Mesendoderm (in vitro differentiated cells): ENCODE measurements around the gene CCNL2.

ENCODE experiments used
- DNase-seq: peaks from one replicate; pipeline ENCODE4 v3.0.0; 2013
- H2AK5ac ChIP-seq: 2 replicates; pipeline ENCODE4 v1.6.1; 2013; ENCODE audit warnings: low read length, inconsistent platforms
- H2BK120ac ChIP-seq: 2 replicates; pipeline ENCODE4 v1.6.1; 2013; ENCODE audit warnings: low read depth, mild to moderate bottlenecking, low read length, moderate library complexity, mixed read lengths
- H2BK15ac ChIP-seq: replicated peaks from 2 replicates; pipeline ENCODE4 v1.6.1; 2013; ENCODE audit warnings: low read depth, mild to moderate bottlenecking, moderate library complexity
- H2BK5ac ChIP-seq: 2 replicates; pipeline ENCODE4 v1.6.1; 2013; ENCODE audit warnings: low read length, inconsistent platforms
- H3K18ac ChIP-seq: 2 replicates; pipeline ENCODE4 v1.6.1; 2013; ENCODE audit warnings: mild to moderate bottlenecking, low read length, mixed read lengths
- H3K23ac ChIP-seq: one replicate; pipeline ENCODE4 v1.6.1; 2013; ENCODE audit warnings: low read length
- H3K27ac ChIP-seq: 2 replicates; pipeline ENCODE4 v1.5.1; 2013; ENCODE audit warnings: low read depth, mild to moderate bottlenecking, inconsistent platforms, low read length, moderate library complexity
- H3K27me3 ChIP-seq: 2 replicates; pipeline ENCODE4 v1.6.1; 2013; ENCODE audit warnings: low read length, control low read depth, mild to moderate bottlenecking, inconsistent platforms; ENCODE audit not compliant: insufficient read depth, poor library complexity
- H3K36me3 ChIP-seq: 2 replicates; pipeline ENCODE4 v1.6.1; 2013; ENCODE audit warnings: low read length, inconsistent platforms; ENCODE audit not compliant: control insufficient read depth, insufficient read depth
- H3K4ac ChIP-seq: one replicate; pipeline ENCODE4 v1.6.1; 2013; ENCODE audit warnings: low read depth, mild to moderate bottlenecking, low read length, moderate library complexity
- H3K4me1 ChIP-seq: 2 replicates; pipeline ENCODE4 v1.6.1; 2013; ENCODE audit warnings: low read depth, low read length, inconsistent platforms; ENCODE audit not compliant: control insufficient read depth
- H3K4me2 ChIP-seq: 2 replicates; pipeline ENCODE4 v1.6.1; 2013; ENCODE audit warnings: low read length
- H3K4me3 ChIP-seq: 2 replicates; pipeline ENCODE4 v1.5.1; 2013; ENCODE audit warnings: mild to moderate bottlenecking, low read length
- H3K56ac ChIP-seq: one replicate; pipeline ENCODE4 v1.6.1; 2013; ENCODE audit warnings: low read length
- H3K79me1 ChIP-seq: 2 replicates; pipeline ENCODE4 v1.6.1; 2013; ENCODE audit warnings: low read length, inconsistent platforms
- H3K79me2 ChIP-seq: 2 replicates; pipeline ENCODE4 v1.6.1; 2013; ENCODE audit warnings: mild to moderate bottlenecking, low read length; ENCODE audit not compliant: control insufficient read depth, insufficient read depth
- H3K9ac ChIP-seq: 2 replicates; pipeline ENCODE4 v1.6.1; 2013; ENCODE audit warnings: low read length, inconsistent platforms
- H4K5ac ChIP-seq: one replicate; pipeline ENCODE4 v1.6.1; 2013; ENCODE audit warnings: low read length
- H4K8ac ChIP-seq: one replicate; pipeline ENCODE4 v1.6.1; 2013; ENCODE audit warnings: low read depth, mild to moderate bottlenecking, control low read depth, low read length, moderate library complexity
- WGBS: extraction: QIAGEN DNeasy Blood & Tissue Kit; methylation state at CpG from one replicate; pipeline ENCODE4 v1.1.7; 2013; ENCODE audit warnings: low lambda C conversion rate, missing lambda C conversion rate; ENCODE audit not compliant: insufficient coverage; ENCODE audit errors: extremely low coverage; 5-methylcytosine and 5-hydroxymethylcytosine counted together

CCNL2 gene

GRCh38 chr1:1422465-1423244 is 23.5 kb upstream of the CCNL2 start:
- Histone ChIP-seq H3K4me3 (no peak overlapping the region), H2BK5ac (peak overlapping the region; percentile 64), H3K4ac (peak overlapping the region; percentile 96), H3K27ac (peak overlapping the region; percentile 14), H4K5ac (no peak overlapping the region), H3K79me1 (no peaks in the 10 kb centered on the region), H3K4me2 (no peak overlapping the region), H4K8ac (no peak overlapping the region), H3K79me2 (no peaks in the 10 kb centered on the region), H3K4me1 (peaks cover 5% of the 10 kb centered on the region), H3K36me3 (no peaks in the 10 kb centered on the region), H3K23ac (no peak overlapping the region), H3K56ac (peak overlapping the region; percentile 49), H2BK15ac (no peak overlapping the region), H3K27me3 (no peaks in the 10 kb centered on the region), H2AK5ac (peak overlapping the region; percentile 72), H3K9ac (no peak overlapping the region), H3K18ac (peak overlapping the region; percentile 72), H2BK120ac (peak overlapping the region; percentile 56)
- DNase-seq: peak; percentile 99
- WGBS: no CpG with 5 or more reads among the region's 29 CpGs

DNA sequence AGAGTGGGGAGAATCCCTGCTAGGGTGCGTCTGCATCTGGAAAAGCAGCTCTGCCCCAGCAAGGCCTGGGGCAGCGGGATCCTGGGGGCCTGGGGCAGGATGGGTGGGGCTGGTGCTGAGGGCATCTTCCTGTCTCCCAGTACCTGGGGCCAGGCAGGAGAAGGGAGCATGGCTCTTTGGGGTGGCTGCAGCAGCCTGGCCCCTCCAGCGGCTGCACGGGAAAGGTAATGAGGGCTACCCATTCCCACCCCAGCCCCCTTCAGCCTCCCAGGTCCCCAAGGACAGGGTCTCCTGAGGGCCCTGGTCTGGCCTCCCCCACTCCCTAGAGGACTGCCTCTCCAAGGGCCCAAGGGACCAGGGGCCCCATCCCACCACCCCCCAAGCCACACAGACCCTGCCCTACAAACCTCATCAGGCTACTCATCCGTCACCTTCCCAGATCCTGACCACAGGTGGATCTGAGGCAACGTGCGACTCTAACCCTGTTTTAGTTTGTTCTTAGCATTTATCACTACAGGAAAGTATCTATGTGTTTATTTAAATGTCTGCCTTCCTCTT is 22.9 kb upstream of the CCNL2 start:
- H3K27ac ChIP-seq: peak overlapping the region; percentile 14

DNA sequence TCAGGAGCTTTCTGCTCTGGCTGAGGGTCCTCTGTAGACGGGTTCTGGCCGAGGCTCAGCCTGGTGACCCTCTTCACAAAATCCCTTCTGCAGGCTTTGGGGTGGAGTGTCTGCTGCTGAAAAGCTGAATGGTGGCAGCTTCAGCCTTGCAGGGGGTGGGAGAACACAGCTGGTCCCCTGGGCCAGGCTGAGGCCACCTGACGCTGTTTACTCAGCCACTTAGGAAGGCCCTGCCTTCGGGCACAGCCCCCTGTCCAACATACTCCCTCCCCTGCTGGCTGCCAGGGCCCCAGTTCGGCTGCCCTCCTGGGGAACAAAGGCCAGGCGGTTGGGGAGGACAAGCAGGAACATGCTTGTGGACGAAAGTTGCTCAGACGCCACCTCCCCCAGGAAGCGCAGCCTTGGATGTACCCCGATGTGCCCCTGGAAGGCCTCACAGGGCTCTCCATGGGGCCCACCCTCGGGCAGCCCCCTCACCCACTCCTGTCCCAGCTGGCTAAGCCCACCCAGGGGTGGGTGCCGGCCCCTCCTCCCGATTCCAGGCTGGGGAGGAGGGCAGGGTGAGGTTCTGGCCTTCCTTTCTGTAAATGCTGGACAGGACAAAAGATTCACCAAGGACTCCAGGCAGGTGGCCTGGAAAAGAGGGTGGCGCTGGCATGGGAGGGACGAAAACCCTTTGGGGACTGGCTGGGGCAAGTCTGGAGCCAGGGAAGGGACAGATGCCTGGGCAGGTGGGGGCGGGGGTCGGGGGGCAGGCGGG is 22.2 kb upstream of the CCNL2 start, which contains the start of gene ANKRD65:
Gene ANKRD65, minus strand, starts transcription at position 130 of the 760 bp plus-strand sequence. CDS start 271 bp downstream, outside the sequence.
- Histone ChIP-seq H2BK15ac (no peak within 1 kb of the TSS), H3K4me3 (no peak within 1 kb of the TSS)
- no CpG with 5 or more reads among the region's 18 CpGs for WGBS

More for the DNA sequence above, 22.9 kb upstream of the CCNL2 start:
- DNase-seq: no peak
- Histone ChIP-seq H3K36me3 (no peaks in the 10 kb centered on the region), H3K4me2 (no peak overlapping the region), H3K56ac (peak overlapping the region; percentile 49), H3K4me3 (no peak overlapping the region), H4K8ac (no peak overlapping the region), H3K9ac (no peak overlapping the region), H2BK120ac (peak overlapping the region; percentile 56), H2BK5ac (peak overlapping the region; percentile 64), H3K23ac (no peak overlapping the region), H3K4ac (peak overlapping the region; percentile 96), H2BK15ac (no peak overlapping the region), H3K27me3 (no peaks in the 10 kb centered on the region), H3K4me1 (peaks cover 5% of the 10 kb centered on the region), H3K18ac (peak overlapping the region; percentile 72), H2AK5ac (peak overlapping the region; percentile 72), H3K79me2 (no peaks in the 10 kb centered on the region), H3K79me1 (no peaks in the 10 kb centered on the region), H4K5ac (no peak overlapping the region)
- no CpG with 5 or more reads among the region's 7 CpGs for whole genome bisulfite sequencing

DNA sequence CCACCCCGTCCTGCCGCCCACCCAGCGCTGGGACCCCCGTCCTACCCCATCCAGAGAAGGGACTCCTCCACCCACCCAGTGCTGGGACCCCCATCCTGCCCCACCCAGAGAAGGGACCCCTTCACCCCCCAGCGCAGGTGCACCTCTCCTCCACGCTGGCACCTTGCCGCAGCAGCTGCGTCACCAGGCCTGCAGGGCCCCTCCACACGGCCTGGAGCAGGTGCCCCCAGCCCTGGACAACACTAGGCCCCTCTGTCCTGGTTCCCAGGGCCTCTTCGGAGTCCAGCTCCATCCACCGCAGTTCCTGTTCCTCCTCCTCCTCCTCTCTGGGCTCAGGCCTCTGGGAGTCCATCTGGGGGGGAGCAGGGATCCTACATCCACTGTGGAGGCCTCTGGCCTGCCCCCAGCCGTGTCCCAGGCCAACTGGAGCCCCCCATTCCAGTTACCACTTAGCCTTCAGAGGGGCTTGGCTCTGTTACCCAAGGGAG is 21.6 kb upstream of the CCNL2 start:
- Histone ChIP-seq H3K27ac (no peak overlapping the region), H3K4me1 (peaks cover 3% of the 10 kb centered on the region), H3K79me1 (no peaks in the 10 kb centered on the region), H4K8ac (peak overlapping the region; percentile 67), H3K79me2 (no peaks in the 10 kb centered on the region), H2AK5ac (peak overlapping the region; percentile 7), H3K4me2 (no peak overlapping the region), H3K4ac (peak overlapping the region; percentile 81), H3K18ac (peak overlapping the region; percentile 52), H3K27me3 (no peaks in the 10 kb centered on the region), H3K9ac (peak overlapping the region; percentile 11), H3K23ac (no peak overlapping the region), H3K56ac (peak overlapping the region; percentile 64), H2BK5ac (no peak overlapping the region), H2BK15ac (no peak overlapping the region), H2BK120ac (peak overlapping the region; percentile 3), H3K36me3 (no peaks in the 10 kb centered on the region), H3K4me3 (no peak overlapping the region), H4K5ac (no peak overlapping the region)
- DNase-seq: no peak
- no CpG with 5 or more reads among the region's 12 CpGs for WGBS

More for the DNA sequence above, 22.2 kb upstream of the CCNL2 start, which contains the start of gene ANKRD65:
- Histone ChIP-seq H4K8ac (peak within 1 kb of the TSS; percentile 67), H2AK5ac (peak within 1 kb of the TSS; percentile 7), H3K27me3 (no peaks in the 10 kb centered on the region), H3K4me1 (peaks cover 5% of the 10 kb centered on the region), H4K5ac (no peak within 1 kb of the TSS), H2BK120ac (peak within 1 kb of the TSS; percentile 56), H3K23ac (no peak within 1 kb of the TSS), H3K79me1 (no peaks in the 10 kb centered on the region), H3K18ac (peak within 1 kb of the TSS; percentile 72), H2BK5ac (peak within 1 kb of the TSS; percentile 43), H3K4ac (peak within 1 kb of the TSS; percentile 96), H3K56ac (peak within 1 kb of the TSS; percentile 75), H3K27ac (peak within 1 kb of the TSS; percentile 10), H3K79me2 (no peaks in the 10 kb centered on the region), H3K4me2 (peak within 1 kb of the TSS; percentile 18), H3K9ac (peak within 1 kb of the TSS; percentile 62), H3K36me3 (no peaks in the 10 kb centered on the region)
- no peak for DNase-seq

GRCh38 chr1:1419813-1420653 is 20.9 kb upstream of the CCNL2 start:
- DNase-seq: no peak
- Histone ChIP-seq H3K79me1 (no peaks in the 10 kb centered on the region), H4K8ac (peak overlapping the region; percentile 67), H2AK5ac (no peak overlapping the region), H3K4me3 (no peak overlapping the region), H3K18ac (peak overlapping the region; percentile 52), H3K23ac (no peak overlapping the region), H2BK120ac (peak overlapping the region; percentile 3), H3K9ac (peak overlapping the region; percentile 64), H3K4me1 (peaks cover 3% of the 10 kb centered on the region), H3K4ac (peak overlapping the region; percentile 81), H2BK15ac (no peak overlapping the region), H3K27me3 (no peaks in the 10 kb centered on the region), H3K79me2 (no peaks in the 10 kb centered on the region), H2BK5ac (no peak overlapping the region), H3K36me3 (no peaks in the 10 kb centered on the region), H3K27ac (no peak overlapping the region), H4K5ac (no peak overlapping the region), H3K4me2 (peak overlapping the region; percentile 18), H3K56ac (peak overlapping the region; percentile 75)
- WGBS: no CpG with 5 or more reads among the region's 112 CpGs
